Liver (tissue), 9 donors: ENCODE results near the gene KIF1A. TPM values are rescaled to one million over a fixed set of nuclear protein-coding genes. Genes with fewer than 3 reads are reported as not detected.

Experiments used
- DNase-seq: peaks from one replicate; pipeline ENCODE4 v3.0.0-alpha.2; 2017; ENCODE audit warnings: low spot score
- H3K27ac ChIP-seq, 2 donors: one replicate each; pipeline ENCODE4 v1.7.0; 2013; ENCODE audit warnings: inconsistent platforms in 2 of 2, low read length in 2 of 2, control low read depth in 1 of 2, low read depth in 1 of 2, mild to moderate bottlenecking in 1 of 2
- H3K27me3 ChIP-seq, 4 donors: one replicate each; pipeline versions ENCODE4 v1.6.1 to v1.7.0; 2013; ENCODE audit warnings: low read length in 3 of 4, inconsistent platforms in 1 of 4, mild to moderate bottlenecking in 1 of 4, moderate library complexity in 1 of 4; ENCODE audit not compliant: control insufficient read depth in 4 of 4, insufficient read depth in 4 of 4
- H3K36me3 ChIP-seq, 4 donors: one replicate each; pipeline versions ENCODE4 v1.6.1 to v1.7.0; 2013; ENCODE audit warnings: low read length in 3 of 4, mild to moderate bottlenecking in 3 of 4, low read depth in 1 of 4, moderate library complexity in 1 of 4; ENCODE audit not compliant: control insufficient read depth in 4 of 4, insufficient read depth in 3 of 4
- H3K4me1 ChIP-seq, 4 donors: one replicate each; pipeline versions ENCODE4 v1.6.1 to v1.7.0; 2013; ENCODE audit warnings: low read length in 3 of 4, mild to moderate bottlenecking in 3 of 4, moderate library complexity in 1 of 4; ENCODE audit not compliant: control insufficient read depth in 4 of 4, insufficient read depth in 4 of 4
- H3K4me3 ChIP-seq, 3 donors: one replicate each; pipeline versions ENCODE4 v1.6.1 to v1.7.0; 2013; ENCODE audit warnings: low read length in 3 of 3, control low read depth in 1 of 3, low read depth in 1 of 3, mild to moderate bottlenecking in 1 of 3
- H3K9ac ChIP-seq, 2 donors: one replicate each; pipeline ENCODE4 v1.7.0; 2013; ENCODE audit warnings: low read length in 2 of 2, mild to moderate bottlenecking in 2 of 2, moderate library complexity in 2 of 2, control low read depth in 1 of 2, low read depth in 1 of 2
- H3K9me3 ChIP-seq, 4 donors: one replicate each; pipeline versions ENCODE4 v1.6.1 to v1.7.0; 2013; ENCODE audit warnings: low read length in 3 of 4; ENCODE audit not compliant: control insufficient read depth in 4 of 4
- ATF3 ChIP-seq: IDR thresholded peaks from 2 replicates; pipeline ENCODE4 v1.6.1; 2016; ENCODE audit warnings: antibody characterized with exemption
- CTCF ChIP-seq: fragments of 150-350 bp; IDR thresholded peaks from 2 replicates; pipeline ENCODE4 v1.5.1; 2017; ENCODE audit warnings: improper control_type of control experiment, low read depth, low read length; ENCODE audit not compliant: missing input control
- FOXA1 ChIP-seq: IDR thresholded peaks from 2 replicates; pipeline ENCODE4 v1.6.1; 2016; ENCODE audit warnings: antibody characterized with exemption
- FOXA2 ChIP-seq: IDR thresholded peaks from 2 replicates; pipeline ENCODE4 v1.6.1; 2016; ENCODE audit warnings: antibody characterized with exemption
- GABPA ChIP-seq, 2 donors: IDR thresholded peaks in 1 of 2; conservative IDR thresholded peaks in 1 of 2; 2 replicates each; pipeline ENCODE4 v1.6.1; 2016; ENCODE audit warnings: antibody characterized with exemption in 2 of 2, mild to moderate bottlenecking in 1 of 2, moderate library complexity in 1 of 2
- HNF4A ChIP-seq, 2 donors: conservative IDR thresholded peaks; 2 replicates each; pipeline ENCODE4 v1.6.1; 2016; ENCODE audit warnings: antibody characterized with exemption in 2 of 2, mild to moderate bottlenecking in 2 of 2
- HNF4G ChIP-seq: IDR thresholded peaks from 2 replicates; pipeline ENCODE4 v1.6.1; 2016; ENCODE audit warnings: antibody characterized with exemption
- JUND ChIP-seq, 2 donors: IDR thresholded peaks; 2 replicates each; pipeline ENCODE4 v1.6.1; 2016; ENCODE audit warnings: antibody characterized with exemption in 2 of 2
- MAX ChIP-seq: IDR thresholded peaks from 2 replicates; pipeline ENCODE4 v1.6.1; 2016; ENCODE audit warnings: antibody characterized with exemption
- NR2F2 ChIP-seq: IDR thresholded peaks from 2 replicates; pipeline ENCODE4 v1.6.1; 2016; ENCODE audit warnings: antibody characterized with exemption
- RAD21 ChIP-seq, 2 donors: IDR thresholded peaks; 2 replicates each; pipeline ENCODE4 v1.6.1; 2016; ENCODE audit warnings: antibody characterized with exemption in 2 of 2, mild to moderate bottlenecking in 2 of 2
- REST ChIP-seq: IDR thresholded peaks from 2 replicates; pipeline ENCODE4 v1.6.1; 2016; ENCODE audit warnings: antibody characterized with exemption, mild to moderate bottlenecking
- RXRA ChIP-seq, 2 donors: IDR thresholded peaks; 2 replicates each; pipeline ENCODE4 v1.6.1; 2017 to 2018; ENCODE audit warnings: antibody characterized with exemption in 2 of 2, mild to moderate bottlenecking in 1 of 2
- SP1 ChIP-seq: IDR thresholded peaks from 2 replicates; pipeline ENCODE4 v1.6.1; 2018; ENCODE audit warnings: antibody characterized with exemption, mild to moderate bottlenecking
- TAF1 ChIP-seq: conservative IDR thresholded peaks from 2 replicates; pipeline ENCODE4 v1.6.1; 2016; ENCODE audit warnings: antibody characterized with exemption, mild to moderate bottlenecking
- ZBTB33 ChIP-seq: IDR thresholded peaks from 2 replicates; pipeline ENCODE4 v1.6.1; 2016; ENCODE audit warnings: antibody characterized with exemption
- WGBS: extraction: QIAGEN DNeasy Blood & Tissue Kit; methylation state at CpG from one replicate; pipeline ENCODE4 v1.1.7; 2013; 5-methylcytosine and 5-hydroxymethylcytosine counted together
- polyA plus RNA-seq, 2 donors: library from polyadenylated mRNA; stranded (reverse) in 1 of 2; unstranded in 1 of 2; fragments of 200-250 nt in 1 of 2; fragments of >200 nt in 1 of 2; fragmentation: Nextera tagmentation in 1 of 2; extraction: Ambion mirVana in 1 of 2; gene quantifications; one replicate each; pipeline versions ENCODE4 v1.2.1 to v1.2.3, GENCODE V29; 2013 to 2015
- total RNA-seq, 2 donors: library from RNA; depleted of rRNA; stranded (reverse); fragments of >200 nt; gene quantifications; one replicate each; pipeline ENCODE4 v1.2.3, GENCODE V29; 2014
- donor health status: healthy.
- donor health status: healthy.
- donor health status: healthy.
- donor health status: healthy.
- donor health status: healthy.

The KIF1A gene
- total and polyA plus RNA-seq, 4 donors = 0.03 to 0.21 (median 0.11) TPM

GRCh38 chr2:240713928-240714746 lies 105.9 kb downstream of the KIF1A start:
- Histone ChIP-seq H3K9ac (no peak overlapping the region), H3K4me1 (no peaks in the 10 kb centered on the region), H3K27ac (no peak overlapping the region), H3K4me3 (no peak overlapping the region), H3K36me3 (no peaks in the 10 kb centered on the region), H3K27me3 (no peaks in the 10 kb centered on the region), H3K9me3 (no peaks in the 10 kb centered on the region)
- DNase-seq = no peak
- no peak for TF ChIP-seq TAF1
- TF ChIP-seq ZBTB33 = no peak
- TF ChIP-seq HNF4A (conservative IDR thresholded peaks at IDR 0.05) = no peak
- WGBS = 85% methylated on average over 26 of the region's 26 CpGs

- 88% methylated on average over 25 of the region's 25 CpGs for WGBS
- Histone ChIP-seq H3K36me3 (no peaks in the 10 kb centered on the region), H3K27me3 (no peaks in the 10 kb centered on the region), H3K9me3 (no peaks in the 10 kb centered on the region), H3K4me1 (no peaks in the 10 kb centered on the region), H3K9ac (no peak overlapping the region), H3K27ac (no peak overlapping the region), H3K4me3 (no peak overlapping the region)
- no peak for DNase-seq
- TF ChIP-seq RAD21 (IDR thresholded peaks at IDR 0.05) (no peak), FOXA1 (no peak), JUND (IDR thresholded peaks at IDR 0.05) (no peak), TAF1 (no peak), NR2F2 (no peak), SP1 (no peak), REST (no peak)
Measured at GRCh38 chr2:240713071-240713927, 106.7 kb downstream of the KIF1A start.

- Histone ChIP-seq H3K4me3 (no peak overlapping the region), H3K4me1 (no peaks in the 10 kb centered on the region), H3K9ac (no peak overlapping the region), H3K27ac (no peak overlapping the region), H3K9me3 (no peaks in the 10 kb centered on the region), H3K36me3 (no peaks in the 10 kb centered on the region), H3K27me3 (peaks cover 0 to 3% (median 0%) of the 10 kb centered on the region in 4 donors)
- 93% methylated on average over 9 of the region's 9 CpGs for WGBS
- DNase-seq = no peak
- TF ChIP-seq RXRA (IDR thresholded peaks at IDR 0.05) (no peak), FOXA1 (no peak), JUND (IDR thresholded peaks at IDR 0.05) (no peak), HNF4A (conservative IDR thresholded peaks at IDR 0.05) (no peak), RAD21 (IDR thresholded peaks at IDR 0.05) (no peak), MAX (no peak), HNF4G (no peak), ATF3 (no peak), CTCF (no peak), FOXA2 (no peak), GABPA (IDR thresholded peaks at IDR 0.05 in 1 of 2, conservative IDR thresholded peaks at IDR 0.05 in 1 of 2) (no peak), NR2F2 (no peak)
Measured at GRCh38 chr2:240712121-240712520, 107.9 kb downstream of the KIF1A start.
